ENCODE measurements around the gene ANO7.

ANO7 gene

GRCh38 chr2:241257419-241258032 lies 69.0 kb downstream of the ANO7 start:
- DNase-seq (ENCODE audit: low read depth) = no peak
- TF ChIP-seq, protein P1, sequence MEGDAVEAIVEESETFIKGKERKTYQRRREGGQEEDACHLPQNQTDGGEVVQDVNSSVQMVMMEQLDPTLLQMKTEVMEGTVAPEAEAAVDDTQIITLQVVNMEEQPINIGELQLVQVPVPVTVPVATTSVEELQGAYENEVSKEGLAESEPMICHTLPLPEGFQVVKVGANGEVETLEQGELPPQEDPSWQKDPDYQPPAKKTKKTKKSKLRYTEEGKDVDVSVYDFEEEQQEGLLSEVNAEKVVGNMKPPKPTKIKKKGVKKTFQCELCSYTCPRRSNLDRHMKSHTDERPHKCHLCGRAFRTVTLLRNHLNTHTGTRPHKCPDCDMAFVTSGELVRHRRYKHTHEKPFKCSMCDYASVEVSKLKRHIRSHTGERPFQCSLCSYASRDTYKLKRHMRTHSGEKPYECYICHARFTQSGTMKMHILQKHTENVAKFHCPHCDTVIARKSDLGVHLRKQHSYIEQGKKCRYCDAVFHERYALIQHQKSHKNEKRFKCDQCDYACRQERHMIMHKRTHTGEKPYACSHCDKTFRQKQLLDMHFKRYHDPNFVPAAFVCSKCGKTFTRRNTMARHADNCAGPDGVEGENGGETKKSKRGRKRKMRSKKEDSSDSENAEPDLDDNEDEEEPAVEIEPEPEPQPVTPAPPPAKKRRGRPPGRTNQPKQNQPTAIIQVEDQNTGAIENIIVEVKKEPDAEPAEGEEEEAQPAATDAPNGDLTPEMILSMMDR (IDR thresholded peaks at IDR 0.05; ENCODE audit: control insufficient read depth, insufficient read depth, low read depth, low read length, missing control alignments) = no peak
- H3K4me3 ChIP-seq (ENCODE audit: control insufficient read depth, low read depth, low read length) = no peak overlapping the region

DNA sequence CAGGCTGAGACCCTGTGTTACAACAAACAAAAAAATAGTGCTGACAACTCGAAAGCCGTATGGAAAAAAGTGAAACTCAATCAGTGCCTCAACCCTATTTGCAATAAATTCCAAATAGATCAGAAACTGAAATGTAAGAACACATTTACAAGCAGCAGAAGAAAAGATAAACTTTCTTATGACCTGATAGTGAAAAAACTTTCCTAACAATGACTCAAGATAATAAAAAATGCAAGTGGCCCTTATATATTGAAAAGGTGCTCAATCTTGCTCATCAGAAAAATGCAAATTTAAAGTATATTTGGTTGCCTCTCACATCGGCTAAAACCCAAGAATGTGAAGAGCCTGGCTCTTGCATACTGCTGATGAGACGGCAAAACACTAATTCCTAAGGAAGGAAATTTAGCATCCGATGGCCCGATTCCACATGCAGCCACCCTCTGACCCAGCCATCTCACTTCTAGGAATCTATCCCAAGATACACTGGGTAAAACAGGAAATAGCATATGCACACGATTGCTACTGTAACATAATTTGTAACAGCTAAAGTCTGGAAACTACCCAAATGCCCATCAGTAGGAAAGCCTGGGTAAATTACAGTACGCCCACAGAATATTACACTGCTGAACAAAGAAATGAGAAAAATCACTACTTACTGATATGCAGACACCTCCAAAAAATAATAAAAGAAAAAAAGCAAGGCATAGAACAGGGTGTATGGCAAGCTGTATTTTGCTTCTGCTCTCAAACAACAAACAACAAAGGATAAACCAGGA lies 70.2 kb downstream of the ANO7 start:
- no peak for DNase-seq (ENCODE audit: low read depth)
- TF ChIP-seq, protein P1 (IDR thresholded peaks at IDR 0.05; ENCODE audit: control insufficient read depth, insufficient read depth, low read depth, low read length, missing control alignments) = no peak
- H3K4me3 ChIP-seq (ENCODE audit: control insufficient read depth, low read depth, low read length) = no peak overlapping the region

GRCh38 chr2:241260911-241261310 lies 72.4 kb downstream of the ANO7 start:
- no peak overlapping the region for H3K4me3 ChIP-seq (ENCODE audit: control insufficient read depth, low read depth, low read length)
- DNase-seq (ENCODE audit: low read depth) = no peak
- TF ChIP-seq, protein P1 (IDR thresholded peaks at IDR 0.05; ENCODE audit: control insufficient read depth, insufficient read depth, low read depth, low read length, missing control alignments) = no peak

DNA sequence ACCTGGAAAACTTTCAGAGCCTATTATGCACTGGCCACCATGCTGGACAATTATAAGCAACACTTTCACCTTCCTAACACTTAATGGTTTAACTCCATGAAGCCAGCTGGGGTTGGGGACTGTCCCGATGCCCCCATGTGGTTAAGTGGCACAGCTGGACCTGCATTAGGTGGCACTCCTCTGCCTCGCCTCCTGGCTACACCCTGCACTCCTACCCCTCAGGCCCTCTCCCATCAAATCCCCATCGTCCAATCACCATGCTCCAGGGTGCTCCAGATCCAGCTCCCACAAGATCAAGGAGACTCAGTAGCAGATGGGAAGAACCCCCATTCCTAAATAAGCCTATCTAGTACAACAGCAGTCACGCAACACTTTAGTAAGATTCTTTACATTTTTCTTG lies 73.2 kb downstream of the ANO7 start:
- no peak overlapping the region for H3K4me3 ChIP-seq (ENCODE audit: control insufficient read depth, low read depth, low read length)
- no peak for DNase-seq (ENCODE audit: low read depth)
- TF ChIP-seq, protein P1 (IDR thresholded peaks at IDR 0.05; ENCODE audit: control insufficient read depth, insufficient read depth, low read depth, low read length, missing control alignments) = no peak

DNA sequence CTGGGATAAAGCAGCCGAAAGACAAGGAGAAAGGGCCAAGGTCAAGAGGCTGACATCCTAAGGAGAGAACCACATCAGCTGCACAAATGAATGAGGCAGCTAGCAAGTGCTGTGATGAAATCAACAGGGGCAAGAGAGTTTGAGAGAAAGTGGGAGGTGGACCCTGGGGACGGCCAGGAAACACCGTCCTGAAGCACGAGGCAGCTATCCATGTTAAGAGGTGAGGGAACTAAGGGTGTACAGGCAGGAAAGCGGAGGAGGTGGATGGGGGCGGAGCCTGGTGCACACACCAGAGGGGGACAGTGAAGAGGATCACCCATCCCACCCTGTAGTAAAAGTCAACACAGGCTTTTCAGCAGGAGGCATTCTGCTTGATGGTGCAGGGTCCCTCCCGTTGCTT lies 74.6 kb downstream of the ANO7 start:
- DNase-seq (ENCODE audit: low read depth) = no peak
- TF ChIP-seq, protein P1 (IDR thresholded peaks at IDR 0.05; ENCODE audit: control insufficient read depth, insufficient read depth, low read depth, low read length, missing control alignments) = no peak
- no peak overlapping the region for H3K4me3 ChIP-seq (ENCODE audit: control insufficient read depth, low read depth, low read length)

GRCh38 chr2:241265506-241265905 lies 77.0 kb downstream of the ANO7 start:
- H3K4me3 ChIP-seq (ENCODE audit: control insufficient read depth, low read depth, low read length) = no peak overlapping the region
- TF ChIP-seq, protein P1 (IDR thresholded peaks at IDR 0.05; ENCODE audit: control insufficient read depth, insufficient read depth, low read depth, low read length, missing control alignments) = no peak
- no peak for DNase-seq (ENCODE audit: low read depth)
